PFSK-1 (cell line): ENCODE results near the gene TMPRSS4.

ENCODE experiments used
- POLR2AphosphoS5 ChIP-seq: IDR thresholded peaks from 2 replicates; pipeline ENCODE4 v1.6.1; 2012; ENCODE audit warnings: low read depth, mild to moderate bottlenecking, control low read depth, low read length, moderate library complexity
- TAF1 ChIP-seq: IDR thresholded peaks from 2 replicates; pipeline ENCODE4 v1.6.1; 2012; ENCODE audit warnings: low read length, control low read depth, borderline replicate concordance; ENCODE audit not compliant: insufficient read depth

- TF ChIP-seq POLR2AphosphoS5 (no peak), TAF1 (no peak)
Measured at GRCh38 chr11:118047749-118048148, 29.1 kb upstream of the TMPRSS4 start.
